ENCODE measurements around the gene PCNX2. TPM values are rescaled to one million over a fixed set of nuclear protein-coding genes. Genes with fewer than 3 reads are reported as not detected.

PCNX2 gene
- total RNA-seq, 2 donors from 2014 or later, result 24.1 to 72.1 TPM

- no peaks in the 10 kb centered on the region for H3K27me3 ChIP-seq
- no peak overlapping the region for H3K4me3 ChIP-seq
- WGBS, 2 donors, result 89 to 93% methylated on average over 3 of the region's 3 CpGs
- no peaks in the 10 kb centered on the region for H3K36me3 ChIP-seq (replicated peaks in 1 of 2; ENCODE audit: insufficient read depth in 1 of 2, low read depth in 2 of 2)
- H3K4me1 ChIP-seq, result peaks cover 8% of the 10 kb centered on the region
- H3K27ac ChIP-seq, result no peak overlapping the region
- DNase-seq (no peak), ATAC-seq (no peak)
- no peaks in the 10 kb centered on the region for H3K9me3 ChIP-seq
- intact Hi-C loops (cut with DNase I), result no loop called here
- TF ChIP-seq POLR2A (IDR thresholded peaks at IDR 0.05), result no peak
- no peak for TF ChIP-seq CTCF (IDR thresholded peaks at IDR 0.05)
Measured at GRCh38 chr1:233080286-233080685, 215.2 kb downstream of the PCNX2 start.

GRCh38 chr1:233079574-233079973 lies 216.0 kb downstream of the PCNX2 start:
- no peaks in the 10 kb centered on the region for H3K27me3 ChIP-seq
- DNase-seq, result no peak
- intact Hi-C loops (cut with DNase I), result no loop called here
- TF ChIP-seq POLR2A (IDR thresholded peaks at IDR 0.05) (no peak), CTCF (IDR thresholded peaks at IDR 0.05) (no peak)
- H3K4me3 ChIP-seq, result no peak overlapping the region
- H3K27ac ChIP-seq, result no peak overlapping the region
- no peaks in the 10 kb centered on the region for H3K36me3 ChIP-seq (replicated peaks in 1 of 2; ENCODE audit: insufficient read depth in 1 of 2, low read depth in 2 of 2)
- no peak for ATAC-seq
- no peaks in the 10 kb centered on the region for H3K9me3 ChIP-seq
- peaks cover 8% of the 10 kb centered on the region for H3K4me1 ChIP-seq
- WGBS, 2 donors, result 93 to 94% methylated on average over 4 of the region's 4 CpGs

GRCh38 chr1:233078396-233078795 lies 217.1 kb downstream of the PCNX2 start:
- Histone ChIP-seq H3K36me3 (replicated peaks in 1 of 2; ENCODE audit: insufficient read depth in 1 of 2, low read depth in 2 of 2) (no peaks in the 10 kb centered on the region), H3K9me3 (no peaks in the 10 kb centered on the region), H3K27me3 (no peaks in the 10 kb centered on the region), H3K4me1 (peaks cover 8% of the 10 kb centered on the region), H3K4me3 (no peak overlapping the region), H3K27ac (no peak overlapping the region)
- WGBS, 2 donors, result 61 to 62% methylated on average over 6 of the region's 6 CpGs
- intact Hi-C loops (cut with DNase I), result no loop called here
- TF ChIP-seq POLR2A (IDR thresholded peaks at IDR 0.05) (no peak), CTCF (IDR thresholded peaks at IDR 0.05) (no peak)
- no peak for ATAC-seq
- no peak for DNase-seq

GRCh38 chr1:233075915-233076295 lies 219.6 kb downstream of the PCNX2 start:
- no peak for DNase-seq
- no peaks in the 10 kb centered on the region for H3K4me1 ChIP-seq
- no peak for ATAC-seq
- no peaks in the 10 kb centered on the region for H3K36me3 ChIP-seq (replicated peaks in 1 of 2; ENCODE audit: insufficient read depth in 1 of 2, low read depth in 2 of 2)
- 91 to 95% methylated on average over 1 of the region's 1 CpG for WGBS, 2 donors
- no peak overlapping the region for H3K27ac ChIP-seq
- TF ChIP-seq POLR2A (IDR thresholded peaks at IDR 0.05) (no peak), CTCF (IDR thresholded peaks at IDR 0.05) (no peak)
- H3K9me3 ChIP-seq, result no peaks in the 10 kb centered on the region
- intact Hi-C loops (cut with DNase I), result no loop called here
- H3K27me3 ChIP-seq, result no peaks in the 10 kb centered on the region
- H3K4me3 ChIP-seq, result no peak overlapping the region

- intact Hi-C loops (cut with DNase I), result no loop called here
- no peak overlapping the region for H3K4me3 ChIP-seq
- no peak for DNase-seq
- peaks cover 0 to 5% (median 4%) of the 10 kb centered on the region in 3 donors for H3K9me3 ChIP-seq
- ATAC-seq, result no peak
- no peaks in the 10 kb centered on the region for H3K36me3 ChIP-seq (replicated peaks in 1 of 2; ENCODE audit: insufficient read depth in 1 of 2, low read depth in 2 of 2)
- no peaks in the 10 kb centered on the region for H3K27me3 ChIP-seq
- 95 to 100% methylated on average over 1 to 2 of the region's 2 CpGs for WGBS, 2 donors
- no peaks in the 10 kb centered on the region for H3K4me1 ChIP-seq
- no peak for TF ChIP-seq CTCF (IDR thresholded peaks at IDR 0.05)
- no peak for TF ChIP-seq POLR2A (IDR thresholded peaks at IDR 0.05)
- H3K27ac ChIP-seq, result no peak overlapping the region
Measured at GRCh38 chr1:233066087-233066486, 229.4 kb downstream of the PCNX2 start.

Measured in body of pancreas (tissue), 4 donors.